Measurements from ENCODE around the gene ACTR2. TPM values are rescaled to one million over a fixed set of nuclear protein-coding genes. Genes with fewer than 3 reads are reported as not detected.
"Not testable (repeated sequence)": the region's sequence is repeated elsewhere in the genome, so short reads cannot be mapped to it uniquely, and the experiment has no call there.

Gene ACTR2
- 219 TPM for polyA plus RNA-seq (2012; ENCODE audit: low read depth, missing spikeins)

DNA sequence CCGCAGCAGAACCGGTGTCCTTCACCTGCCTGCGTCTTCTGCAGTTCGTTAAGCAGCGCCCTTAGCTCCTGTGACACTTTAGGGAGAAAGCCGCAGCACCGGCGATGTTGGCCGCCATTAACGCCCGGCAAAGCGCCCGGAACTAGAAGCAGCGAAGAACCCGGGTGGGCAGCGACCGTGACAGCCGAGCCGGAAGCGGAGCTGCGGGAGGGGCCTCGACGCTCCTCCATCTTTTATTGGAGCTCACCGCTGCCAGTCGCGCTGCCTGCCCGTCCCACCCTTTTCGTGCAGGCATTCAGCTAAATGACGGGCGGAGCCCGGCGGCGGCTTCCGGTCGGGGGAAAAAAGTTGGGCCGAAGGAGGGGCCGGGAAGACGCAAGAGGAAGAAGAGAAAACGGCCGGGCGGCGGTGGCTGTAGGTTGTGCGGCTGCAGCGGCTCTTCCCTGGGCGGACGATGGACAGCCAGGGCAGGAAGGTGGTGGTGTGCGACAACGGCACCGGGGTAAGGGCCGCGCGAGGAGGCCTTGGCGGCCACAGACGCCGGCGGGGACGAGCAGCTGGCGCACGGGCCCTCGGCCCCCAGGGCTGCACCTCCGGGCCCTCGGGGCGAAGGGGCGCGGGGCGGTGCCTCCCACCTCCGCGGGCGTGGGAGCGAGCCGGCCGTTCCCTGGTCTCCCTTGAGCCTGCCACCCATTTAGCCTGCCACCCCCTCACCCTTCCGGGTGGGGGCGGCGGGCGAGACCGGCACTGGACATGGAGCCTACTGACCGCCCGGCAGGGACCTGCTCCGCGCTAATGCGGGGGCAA, at the start of gene ACTR2:
TSS of gene ACTR2 (plus strand) at position 376 of the 807 bp plus-strand sequence. CDS start at position 455, 79 bp downstream.
- DNase-seq (ENCODE audit: insufficient read length, low spot score) (peak; percentile 67), FAIRE-seq (peak; percentile 91)
- TF ChIP-seq POLR2AphosphoS5 (IDR thresholded peaks at IDR 0.05; ENCODE audit: low read depth, low read length) (peak; percentile 97), PAX5 (IDR thresholded peaks at IDR 0.05; ENCODE audit: insufficient read depth, low read length, severe bottlenecking) (peak; percentile 100), TAF1 (IDR thresholded peaks at IDR 0.05; ENCODE audit: low read depth, low read length) (peak; percentile 59), POU2F2 (IDR thresholded peaks at IDR 0.05; ENCODE audit: low read depth, low read length) (peak; percentile 80), POLR2A (IDR thresholded peaks at IDR 0.05; ENCODE audit: low read depth, low read length) (peak; percentile 93), SPI1 (IDR thresholded peaks at IDR 0.05; ENCODE audit: low read depth, low read length) (no peak)

DNA sequence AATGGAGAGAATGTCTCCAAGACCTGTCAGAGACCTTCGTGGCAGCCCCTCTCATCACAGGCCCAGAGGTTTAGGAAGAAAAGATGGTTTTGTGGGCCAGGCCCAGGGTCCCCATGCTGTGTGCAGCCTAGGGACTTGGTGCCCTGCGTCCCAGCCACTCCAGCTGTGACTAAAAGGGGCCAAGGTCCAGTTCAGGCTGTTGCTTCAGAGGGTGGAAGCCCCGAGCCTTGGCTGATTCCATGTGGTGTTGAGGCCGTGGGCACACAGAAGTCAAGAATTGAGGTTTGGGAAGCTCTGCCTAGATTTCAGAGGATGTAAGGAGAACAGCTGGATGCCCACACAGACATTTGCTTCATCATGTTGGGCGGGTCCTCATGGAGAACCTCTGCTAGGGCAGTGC, 45.1 kb upstream of the ACTR2 start:
- DNase-seq (ENCODE audit: insufficient read length, low spot score) (no peak), FAIRE-seq (no peak)
- TF ChIP-seq POU2F2 (IDR thresholded peaks at IDR 0.05; ENCODE audit: low read depth, low read length) (no peak), SPI1 (IDR thresholded peaks at IDR 0.05; ENCODE audit: low read depth, low read length) (no peak), POLR2AphosphoS5 (IDR thresholded peaks at IDR 0.05; ENCODE audit: low read depth, low read length) (no peak), TAF1 (IDR thresholded peaks at IDR 0.05; ENCODE audit: low read depth, low read length) (no peak), PAX5 (IDR thresholded peaks at IDR 0.05; ENCODE audit: insufficient read depth, low read length, severe bottlenecking) (no peak), POLR2A (IDR thresholded peaks at IDR 0.05; ENCODE audit: low read depth, low read length) (no peak)

GRCh38 chr2:65183406-65183805, 44.2 kb upstream of the ACTR2 start:
- DNase-seq (ENCODE audit: insufficient read length, low spot score); FAIRE-seq: not testable (repeated sequence)

DNA sequence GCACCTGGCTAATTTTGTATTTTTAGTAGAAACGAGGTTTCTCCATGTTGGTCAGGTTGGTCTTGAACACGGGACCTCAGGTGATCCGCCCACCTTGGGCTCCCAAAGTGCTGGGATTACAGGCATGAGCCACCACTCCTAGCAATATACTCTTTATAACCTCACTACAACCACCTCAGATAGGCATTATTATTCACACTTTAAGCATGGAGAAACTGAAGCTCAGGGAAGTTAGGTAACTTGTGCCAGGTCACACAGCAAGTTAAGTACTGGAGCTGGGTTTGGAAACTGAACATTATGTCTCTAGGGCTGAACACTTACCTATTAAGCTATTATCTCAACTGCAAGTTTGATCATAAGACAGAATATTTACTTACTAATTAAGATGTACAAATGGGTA, 42.6 kb upstream of the ACTR2 start:
- no peak for TF ChIP-seq POLR2AphosphoS5 (IDR thresholded peaks at IDR 0.05; ENCODE audit: low read depth, low read length)
- no peak for TF ChIP-seq POLR2A (IDR thresholded peaks at IDR 0.05; ENCODE audit: low read depth, low read length)
- TF ChIP-seq TAF1 (IDR thresholded peaks at IDR 0.05; ENCODE audit: low read depth, low read length): no peak
- no peak for TF ChIP-seq PAX5 (IDR thresholded peaks at IDR 0.05; ENCODE audit: insufficient read depth, low read length, severe bottlenecking)
- TF ChIP-seq SPI1 (IDR thresholded peaks at IDR 0.05; ENCODE audit: low read depth, low read length): no peak
- no peak for TF ChIP-seq POU2F2 (IDR thresholded peaks at IDR 0.05; ENCODE audit: low read depth, low read length)
- DNase-seq (ENCODE audit: insufficient read length, low spot score) (no peak), FAIRE-seq (no peak)

DNA sequence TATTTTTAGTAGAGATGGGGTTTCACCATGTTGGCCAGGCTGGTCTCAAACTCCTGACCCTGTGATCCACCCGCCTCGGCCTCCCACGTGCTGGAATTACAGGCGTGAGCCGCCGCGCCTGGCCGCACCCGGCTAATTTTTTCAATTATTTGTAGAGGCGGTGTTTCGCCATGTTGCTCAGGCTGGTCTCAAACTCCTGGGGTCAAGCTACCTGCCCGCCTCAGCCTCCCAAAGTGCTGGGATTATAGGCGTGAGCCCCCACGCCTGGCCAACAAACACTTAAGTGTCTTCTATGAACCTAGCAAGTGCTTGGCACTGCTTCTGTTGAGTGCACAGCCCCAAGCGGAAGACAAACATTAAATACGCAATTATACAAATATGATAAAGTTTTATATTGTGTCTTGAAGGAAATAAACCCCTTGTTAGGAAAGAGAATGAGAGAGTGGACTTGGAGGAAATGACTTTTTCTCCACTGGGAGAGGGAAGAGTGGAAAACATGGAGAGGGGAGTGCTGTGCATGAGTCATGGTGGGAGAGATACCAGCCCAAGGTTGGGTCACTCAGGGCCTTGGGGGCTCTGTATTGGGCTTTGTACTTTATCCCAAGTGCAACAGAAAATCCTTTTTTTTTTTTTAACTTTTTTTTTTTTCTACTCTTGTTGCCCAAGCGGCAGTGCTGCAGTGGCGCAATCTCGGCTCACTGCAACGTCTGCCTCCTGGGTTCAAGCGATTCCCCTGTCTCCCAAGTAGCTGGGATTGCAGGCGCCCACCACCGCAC, 41.4 kb upstream of the ACTR2 start:
- DNase-seq (ENCODE audit: insufficient read length, low spot score): no peak
- no peak for TF ChIP-seq SPI1 (IDR thresholded peaks at IDR 0.05; ENCODE audit: low read depth, low read length)
- no peak for TF ChIP-seq POLR2AphosphoS5 (IDR thresholded peaks at IDR 0.05; ENCODE audit: low read depth, low read length)
- TF ChIP-seq POLR2A (IDR thresholded peaks at IDR 0.05; ENCODE audit: low read depth, low read length): no peak
- TF ChIP-seq POU2F2 (IDR thresholded peaks at IDR 0.05; ENCODE audit: low read depth, low read length): no peak
- TF ChIP-seq TAF1 (IDR thresholded peaks at IDR 0.05; ENCODE audit: low read depth, low read length): no peak
- no peak for TF ChIP-seq PAX5 (IDR thresholded peaks at IDR 0.05; ENCODE audit: insufficient read depth, low read length, severe bottlenecking)
- FAIRE-seq: no peak

GRCh38 chr2:65186872-65187851, 40.5 kb upstream of the ACTR2 start:
- DNase-seq (ENCODE audit: insufficient read length, low spot score) (peak; percentile 71), FAIRE-seq (peak; percentile 71)
- TF ChIP-seq SPI1 (IDR thresholded peaks at IDR 0.05; ENCODE audit: low read depth, low read length): no peak
- no peak for TF ChIP-seq POLR2A (IDR thresholded peaks at IDR 0.05; ENCODE audit: low read depth, low read length)
- no peak for TF ChIP-seq POLR2AphosphoS5 (IDR thresholded peaks at IDR 0.05; ENCODE audit: low read depth, low read length)
- no peak for TF ChIP-seq POU2F2 (IDR thresholded peaks at IDR 0.05; ENCODE audit: low read depth, low read length)
- no peak for TF ChIP-seq PAX5 (IDR thresholded peaks at IDR 0.05; ENCODE audit: insufficient read depth, low read length, severe bottlenecking)
- no peak for TF ChIP-seq TAF1 (IDR thresholded peaks at IDR 0.05; ENCODE audit: low read depth, low read length)

DNA sequence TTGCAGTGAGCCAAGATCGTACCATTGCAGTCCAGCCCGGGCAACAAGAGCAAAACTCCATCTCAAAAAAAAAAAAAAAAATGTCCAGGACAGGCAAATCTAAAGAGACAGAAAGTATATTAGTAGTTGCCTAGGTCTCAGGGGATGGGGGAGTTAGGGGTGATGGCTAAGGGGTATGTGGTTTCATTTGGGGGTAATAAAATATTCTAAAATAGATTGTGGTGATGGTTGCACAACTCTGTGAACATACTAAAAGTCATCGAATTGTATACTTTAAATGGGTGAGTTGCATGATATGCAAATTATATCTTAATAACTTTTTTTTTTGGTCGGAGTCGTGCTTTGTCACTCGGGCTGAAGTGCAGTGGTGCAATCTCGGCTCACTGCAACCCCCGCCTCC, 34.2 kb upstream of the ACTR2 start:
- DNase-seq (ENCODE audit: insufficient read length, low spot score) (no peak), FAIRE-seq (no peak)
- TF ChIP-seq POLR2A (IDR thresholded peaks at IDR 0.05; ENCODE audit: low read depth, low read length) (no peak), PAX5 (IDR thresholded peaks at IDR 0.05; ENCODE audit: insufficient read depth, low read length, severe bottlenecking) (no peak), POLR2AphosphoS5 (IDR thresholded peaks at IDR 0.05; ENCODE audit: low read depth, low read length) (no peak), TAF1 (IDR thresholded peaks at IDR 0.05; ENCODE audit: low read depth, low read length) (no peak), SPI1 (IDR thresholded peaks at IDR 0.05; ENCODE audit: low read depth, low read length) (no peak), POU2F2 (IDR thresholded peaks at IDR 0.05; ENCODE audit: low read depth, low read length) (no peak)

GRCh38 chr2:65198737-65199136, 28.9 kb upstream of the ACTR2 start:
- no peak for DNase-seq (ENCODE audit: insufficient read length, low spot score)
- TF ChIP-seq POU2F2 (IDR thresholded peaks at IDR 0.05; ENCODE audit: low read depth, low read length): no peak

DNA sequence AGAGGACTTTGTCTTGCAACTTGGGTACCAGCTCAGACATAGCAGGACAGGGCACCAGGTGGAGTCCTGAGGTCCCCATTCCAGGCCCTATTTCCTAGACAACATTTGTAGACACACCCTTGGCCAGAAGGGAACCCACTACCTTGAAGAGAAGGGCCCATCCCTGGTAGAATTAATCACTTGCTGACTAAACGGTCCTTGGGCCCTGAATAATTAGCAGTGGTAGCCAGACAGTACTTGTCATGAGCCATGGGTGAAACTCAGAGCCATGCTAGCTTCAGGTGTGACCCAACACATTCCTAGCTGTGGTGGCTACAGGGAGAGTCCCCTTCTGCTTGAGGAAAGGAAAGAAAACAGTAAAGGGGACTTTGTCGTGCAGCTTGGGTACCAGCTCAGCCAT, 28.5 kb upstream of the ACTR2 start:
- no peak for FAIRE-seq
- TF ChIP-seq POU2F2 (IDR thresholded peaks at IDR 0.05; ENCODE audit: low read depth, low read length) (no peak), POLR2A (IDR thresholded peaks at IDR 0.05; ENCODE audit: low read depth, low read length) (no peak), PAX5 (IDR thresholded peaks at IDR 0.05; ENCODE audit: insufficient read depth, low read length, severe bottlenecking) (no peak)
- no peak for DNase-seq (ENCODE audit: insufficient read length, low spot score)

More at GRCh38 chr2:65198737-65199136, 28.9 kb upstream of the ACTR2 start:
- no peak for FAIRE-seq

Data from GM12891 (cell line).